GM11168 (cell line): ENCODE data around the gene TXNRD2.

Source experiments
- in situ Hi-C: fragments of 300-500 bp; cut with MboI; formaldehyde crosslinking; loops from one replicate; pipeline ENCODE4 v1.12.0; 2022; ENCODE audit warnings: low sequenced_read_pairs; ENCODE audit not compliant: unreplicated experiment

TXNRD2 gene

DNA sequence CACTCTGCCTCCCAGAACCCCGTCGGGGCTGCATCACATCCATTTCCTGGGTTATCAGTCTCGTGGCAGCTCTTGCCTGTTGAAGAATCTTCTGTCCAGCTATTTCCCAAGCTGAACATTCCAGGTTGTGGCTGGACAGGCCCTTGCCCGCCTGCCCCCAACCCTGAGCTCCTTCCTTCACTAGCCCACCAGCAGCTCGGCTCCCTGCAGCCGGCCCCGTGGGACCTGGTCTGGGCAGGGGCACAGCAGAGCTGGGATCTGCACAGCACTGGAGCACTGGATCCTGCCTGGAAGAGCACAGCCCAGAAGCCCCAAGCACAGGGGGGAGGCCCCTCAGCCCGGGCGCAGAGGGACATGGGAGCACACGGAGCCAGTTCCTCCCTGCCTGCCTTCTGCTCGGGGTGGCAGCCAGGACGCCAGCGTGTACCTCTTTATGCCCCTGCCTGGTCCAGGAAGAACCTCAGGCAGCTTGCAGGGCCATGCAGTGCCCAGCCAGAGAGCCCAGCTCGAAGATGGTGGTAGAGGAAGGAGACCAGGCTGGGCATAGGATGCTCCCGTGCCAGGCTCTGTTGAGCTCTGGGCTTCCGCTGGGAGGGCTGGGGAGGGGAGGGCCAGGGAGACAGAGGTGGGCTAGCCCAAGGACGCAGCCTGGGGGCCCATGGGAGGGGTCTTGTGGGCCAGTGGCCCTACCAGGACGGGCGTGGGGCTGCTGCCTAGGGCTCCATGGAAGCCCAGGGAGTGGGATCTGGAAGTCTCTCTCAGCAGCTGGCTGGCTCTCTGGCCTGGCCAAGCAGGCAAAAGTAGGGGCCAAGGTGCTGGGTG is 70.4 kb downstream of the TXNRD2 start:
- in situ Hi-C loops: no loop called here

DNA sequence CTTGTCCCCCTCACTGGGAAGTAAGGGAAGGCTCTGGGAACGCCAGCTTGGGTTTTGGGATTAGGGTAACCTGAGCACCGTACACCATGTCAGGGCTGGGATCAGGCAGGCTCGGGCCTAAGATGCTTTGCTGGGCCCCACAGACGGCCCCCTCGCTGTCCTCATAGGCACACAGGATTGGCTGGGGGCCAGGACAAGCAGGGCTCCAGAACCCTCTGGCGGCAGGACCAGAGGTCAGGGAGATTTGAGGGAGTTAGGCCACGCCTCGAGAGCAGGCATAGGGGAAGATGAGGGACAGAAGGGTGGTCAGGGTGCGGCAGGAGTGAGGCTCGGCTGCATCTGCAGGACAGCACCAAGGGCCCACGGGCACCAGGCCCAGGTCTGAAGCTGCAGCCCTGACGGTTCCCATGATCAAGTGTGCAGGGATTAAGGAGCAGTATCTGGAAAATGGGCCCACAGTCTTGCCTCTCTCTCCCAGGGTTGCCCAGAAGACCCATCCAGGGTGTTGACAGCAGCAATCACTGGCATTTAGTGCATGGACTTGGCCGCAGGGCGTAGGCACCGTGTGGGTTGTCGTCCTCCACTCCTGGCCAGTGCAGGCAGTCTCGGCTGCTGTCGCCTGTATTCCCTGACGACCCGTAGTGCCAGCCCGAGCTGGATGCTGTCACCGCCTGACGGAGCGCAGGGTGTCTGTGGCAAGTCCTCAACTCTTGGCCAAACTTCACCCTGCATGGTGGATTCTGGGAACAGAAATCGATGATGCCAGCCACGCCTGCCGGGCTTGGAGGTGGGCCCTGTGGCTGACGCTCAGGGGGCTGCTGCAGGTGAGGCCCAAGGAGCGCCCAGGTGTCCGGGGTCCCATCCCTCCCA is 71.2 kb downstream of the TXNRD2 start:
- in situ Hi-C loops: no loop called here

DNA sequence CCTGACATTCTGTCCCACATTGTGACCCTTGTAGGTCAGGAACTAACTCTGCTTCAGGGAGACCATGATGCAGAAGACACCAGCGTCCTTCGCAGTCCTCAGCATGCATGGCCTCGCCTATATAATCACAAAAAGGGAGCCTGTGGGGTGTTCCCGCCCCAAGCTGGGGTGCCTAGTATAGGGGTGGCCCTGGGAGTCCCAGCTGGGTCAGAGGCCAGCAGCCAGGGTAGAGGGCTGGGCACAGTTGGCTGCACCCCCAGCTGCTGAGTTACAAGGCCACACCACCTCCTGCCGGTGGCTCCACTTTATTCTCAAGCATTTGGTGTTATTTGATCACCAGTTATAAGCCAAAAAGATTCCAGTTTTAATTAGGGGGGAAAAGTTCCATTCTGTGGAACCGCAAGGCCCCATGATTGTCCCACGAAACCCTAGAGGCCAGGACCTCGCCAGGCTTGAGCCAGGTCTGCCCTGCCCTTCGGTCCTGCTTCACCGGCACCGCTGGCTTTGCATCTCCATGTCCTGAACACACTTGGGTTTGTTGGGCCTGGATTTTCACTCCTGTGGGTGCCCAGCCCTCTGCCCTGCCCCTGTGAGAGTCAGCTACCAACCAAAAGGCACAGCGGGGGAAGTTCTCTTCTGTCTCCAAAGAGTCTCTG is 72.0 kb downstream of the TXNRD2 start:
- in situ Hi-C loops: no loop called here

DNA sequence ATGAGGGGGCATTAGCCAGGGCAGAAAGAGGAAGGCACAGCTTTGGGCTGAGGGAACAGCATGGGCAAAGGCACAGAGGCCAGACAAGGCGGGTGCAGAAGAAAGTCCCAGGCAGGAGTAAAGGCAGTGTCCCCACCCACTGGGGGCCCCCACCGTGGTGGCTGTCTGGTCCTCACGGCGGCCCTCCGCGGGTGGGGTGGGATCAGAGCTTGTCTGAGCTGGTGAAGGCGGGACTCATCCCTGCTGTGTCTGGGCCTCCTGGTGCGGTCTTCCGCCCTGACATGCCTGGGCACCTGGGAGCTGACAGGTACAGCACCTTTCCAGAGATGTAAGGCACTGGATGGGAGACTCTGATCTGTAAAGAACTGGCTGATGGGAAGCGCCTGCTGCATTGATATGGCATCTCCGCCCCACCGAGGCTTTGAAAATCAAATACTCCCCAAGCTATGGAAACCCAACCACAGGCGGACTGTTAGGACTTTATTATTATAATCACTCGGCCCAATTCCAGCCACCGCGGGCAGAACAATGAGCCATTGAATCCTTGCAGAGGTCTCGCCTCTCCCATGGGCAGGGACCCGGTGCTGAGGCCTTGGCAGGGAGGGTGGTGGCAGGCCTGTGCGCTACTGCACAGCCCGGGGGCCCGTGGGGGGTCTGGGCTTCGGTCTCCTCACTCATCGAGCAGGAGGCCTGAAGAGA is 72.7 kb downstream of the TXNRD2 start:
- in situ Hi-C loops: no loop called here

DNA sequence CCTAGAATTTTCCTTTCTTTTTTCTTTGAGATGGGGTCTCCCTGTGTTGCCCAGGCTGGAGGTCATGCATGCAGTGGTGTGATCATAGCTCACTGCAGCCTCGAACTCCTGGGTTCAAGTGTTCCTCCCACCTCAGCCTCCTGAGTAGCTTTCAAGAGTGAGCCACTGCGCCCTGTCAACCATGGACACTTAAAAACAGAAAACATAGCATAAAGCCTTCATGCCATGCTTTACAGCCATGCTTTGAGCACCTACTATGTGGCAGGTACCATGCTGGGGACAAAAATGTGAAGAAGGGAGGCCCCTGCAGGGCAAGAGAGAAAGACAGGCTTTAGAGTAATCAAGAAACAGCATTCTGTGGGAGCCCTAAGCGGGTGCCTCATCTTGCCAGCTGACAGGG is 73.3 kb downstream of the TXNRD2 start:
- in situ Hi-C loops: no loop called here

DNA sequence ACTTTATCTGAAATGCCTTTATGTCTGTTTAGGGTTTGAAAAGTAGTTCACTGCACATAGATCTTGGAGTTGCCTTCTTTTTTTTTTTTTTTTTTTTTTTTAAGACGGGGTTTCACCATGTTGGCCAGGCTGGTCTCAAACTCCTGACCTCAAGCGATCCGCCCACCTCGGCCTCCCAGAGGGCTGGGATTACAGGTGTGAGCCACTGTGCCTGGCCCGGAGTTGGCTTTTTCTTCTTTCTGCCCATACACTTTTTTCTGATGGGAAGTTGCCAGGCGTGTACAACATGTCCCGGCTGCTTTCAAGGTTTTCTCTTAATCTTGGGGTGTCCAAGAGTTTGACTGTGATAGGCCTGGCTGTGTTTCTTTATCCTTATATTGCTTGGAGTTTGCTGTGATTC is 74.0 kb downstream of the TXNRD2 start:
- in situ Hi-C loops: no loop called here

DNA sequence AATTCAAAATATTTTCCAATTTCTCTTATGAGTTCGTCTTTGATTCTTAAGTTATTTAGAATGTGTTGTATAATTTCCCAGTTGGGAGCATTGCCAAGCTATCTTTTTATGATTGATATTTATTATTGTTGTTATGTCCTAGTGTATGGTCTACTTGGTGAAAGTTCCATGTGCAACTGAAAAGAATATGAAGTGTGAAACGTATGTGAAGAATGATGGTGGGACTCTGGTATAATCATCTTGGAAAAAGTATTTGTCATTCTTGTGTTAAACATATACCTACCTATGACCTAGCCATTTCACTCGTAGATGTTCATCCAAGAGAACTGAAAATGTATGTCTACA is 75.0 kb downstream of the TXNRD2 start:
- in situ Hi-C loops: no loop called here

DNA sequence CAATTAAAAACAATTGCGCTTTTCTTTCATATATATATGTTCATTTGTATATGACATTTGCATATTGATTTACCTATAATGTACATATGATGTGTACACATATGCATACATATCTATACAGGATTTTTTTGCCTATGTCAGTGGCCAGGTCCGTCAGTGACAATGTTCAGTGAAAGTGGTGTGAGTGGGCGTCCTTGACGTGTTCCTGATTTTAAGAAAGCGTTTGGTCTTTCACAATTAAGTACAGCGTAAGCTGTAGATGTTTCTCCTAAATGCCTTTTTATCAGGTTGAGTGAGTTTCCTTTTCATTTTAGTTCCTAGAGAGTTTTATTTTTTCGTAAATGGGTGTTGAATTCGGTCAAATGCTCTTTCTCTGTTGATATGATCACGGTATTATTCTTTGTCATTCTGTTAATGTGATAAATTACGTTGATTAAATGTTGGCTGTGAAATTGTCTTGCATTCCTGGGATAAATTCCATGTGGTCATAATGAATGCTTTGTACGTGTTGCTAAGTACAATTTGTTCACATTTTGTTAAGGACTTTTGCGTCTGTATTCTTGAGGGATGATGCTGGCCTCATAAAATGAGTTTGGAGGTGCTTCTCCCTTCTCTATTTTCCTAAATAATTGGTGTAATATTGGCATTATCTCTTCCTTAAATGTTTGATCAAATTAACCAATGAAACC is 76.3 kb downstream of the TXNRD2 start:
- in situ Hi-C loops: no loop called here

DNA sequence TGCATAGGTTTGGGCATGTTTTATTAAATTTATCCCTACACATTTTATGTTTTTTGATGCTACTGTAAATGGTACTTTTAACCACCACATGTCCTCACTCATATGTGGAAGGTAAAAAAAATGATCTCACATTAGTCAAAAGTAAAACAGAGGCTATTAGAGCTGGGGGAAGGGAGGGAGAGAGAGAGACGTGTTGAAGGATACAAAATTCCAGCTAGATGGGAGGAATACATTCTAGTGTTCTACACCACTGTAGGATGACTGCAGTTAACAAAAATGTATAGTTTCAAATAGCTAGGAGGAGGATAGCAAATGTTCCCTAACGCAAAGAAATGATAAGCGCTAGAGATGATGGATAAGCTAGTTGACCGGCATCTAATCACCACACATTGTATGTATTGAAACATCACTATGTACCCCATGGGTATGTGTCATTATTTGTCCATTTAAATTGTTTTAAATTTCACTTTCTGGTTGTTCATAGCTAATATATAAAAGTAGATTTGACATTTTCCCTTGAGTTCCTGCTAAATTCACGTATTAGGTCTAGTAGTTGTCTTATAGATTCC is 77.0 kb downstream of the TXNRD2 start:
- in situ Hi-C loops: no loop called here

DNA sequence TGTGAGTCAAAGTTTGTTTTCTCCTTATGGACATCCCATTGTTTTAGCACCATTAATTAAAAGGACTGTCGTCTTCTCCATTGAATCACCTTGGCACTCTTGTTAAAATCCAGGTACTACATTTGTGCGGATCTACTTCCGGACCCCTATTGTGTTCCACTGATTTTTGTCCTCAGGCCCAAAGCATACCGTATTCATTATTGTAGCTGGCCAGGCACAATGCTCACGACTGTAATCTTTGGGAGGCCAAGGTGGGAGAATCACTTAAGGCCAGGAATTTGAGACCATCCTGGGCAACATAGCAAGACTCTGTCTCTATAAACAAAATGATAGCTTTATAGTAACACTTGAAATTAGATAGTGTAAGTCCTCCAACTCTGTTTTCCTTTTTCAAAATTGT is 78.0 kb downstream of the TXNRD2 start:
- in situ Hi-C loops: no loop called here

DNA sequence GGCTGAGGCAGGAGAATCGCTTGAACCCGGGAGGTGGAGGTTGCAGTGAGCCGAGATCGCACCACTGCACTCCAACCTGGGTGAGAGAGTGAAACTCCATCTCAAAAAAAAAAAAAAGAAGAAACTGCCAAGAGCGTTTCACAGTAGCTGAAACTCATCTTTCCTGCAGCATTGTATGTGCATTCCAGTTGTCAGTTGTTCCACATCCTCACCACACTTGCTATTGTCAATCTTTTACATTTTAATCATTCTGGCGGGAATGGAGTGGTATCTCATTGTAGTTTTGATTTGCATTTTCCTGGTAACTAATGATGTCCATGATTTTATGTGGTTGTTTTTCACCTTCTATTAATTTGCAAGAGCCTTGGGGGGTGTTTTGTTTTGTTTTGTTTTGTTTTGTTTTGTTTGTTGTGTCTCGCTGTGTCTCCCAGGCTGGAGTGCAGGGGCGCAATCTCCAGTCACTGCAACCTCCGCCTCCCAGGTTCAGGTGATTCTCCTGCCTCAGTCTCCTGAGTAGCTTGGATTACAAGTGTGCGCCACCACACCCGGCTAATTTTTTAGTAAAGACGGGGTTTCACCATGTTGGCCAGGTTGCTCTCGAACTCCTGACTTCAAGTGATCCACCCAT is 78.9 kb downstream of the TXNRD2 start:
- in situ Hi-C loops: no loop called here

DNA sequence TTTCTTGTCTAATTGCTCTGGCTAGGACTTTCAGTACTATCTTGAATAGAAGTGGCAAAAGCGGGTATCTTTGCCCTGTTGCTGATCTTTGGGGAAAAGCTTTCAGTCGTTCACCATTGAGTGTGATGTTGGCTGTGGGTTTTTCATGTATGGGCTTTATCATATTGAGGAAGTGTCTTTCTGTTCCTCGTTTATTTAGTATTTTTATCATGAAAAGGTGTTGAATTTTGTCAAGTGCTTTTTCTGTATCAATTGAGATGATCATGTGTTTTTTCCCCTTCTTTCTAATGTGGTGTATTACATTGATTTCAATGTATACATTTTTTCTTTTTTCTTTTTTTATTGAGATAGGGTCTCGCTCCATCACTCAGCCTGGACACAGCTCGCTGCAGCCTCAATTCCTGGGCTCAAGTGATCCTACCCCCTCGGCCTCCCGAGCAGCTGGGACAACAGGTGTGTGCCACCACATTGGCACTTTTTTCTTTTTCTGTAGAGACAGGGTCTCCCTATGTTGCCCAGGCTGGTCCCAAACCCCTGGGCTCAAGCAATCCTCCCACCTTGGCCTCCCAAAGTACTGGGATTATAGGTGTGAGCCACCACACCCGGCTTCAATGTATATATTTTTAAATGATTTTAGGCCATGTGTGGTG is 81.6 kb downstream of the TXNRD2 start:
- in situ Hi-C loops: no loop called here

DNA sequence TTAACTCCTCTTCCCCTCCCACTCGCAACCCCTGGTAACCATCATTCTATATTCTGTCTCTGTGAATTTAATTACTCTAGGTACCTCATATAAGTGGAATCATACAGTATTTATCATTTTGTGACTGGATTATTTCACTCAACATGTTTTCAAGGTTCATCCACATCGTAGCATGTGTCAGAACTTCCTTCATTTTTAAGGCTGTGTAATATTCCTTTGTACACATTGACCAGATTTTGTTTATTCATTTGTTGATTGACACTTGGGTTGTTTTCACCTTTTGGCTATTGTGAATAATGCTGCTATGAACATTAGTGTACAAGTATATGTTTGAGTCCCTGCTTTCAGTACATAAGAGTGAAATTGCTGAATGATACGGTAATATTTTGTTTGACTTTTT is 84.2 kb downstream of the TXNRD2 start:
- in situ Hi-C loops: no loop called here

DNA sequence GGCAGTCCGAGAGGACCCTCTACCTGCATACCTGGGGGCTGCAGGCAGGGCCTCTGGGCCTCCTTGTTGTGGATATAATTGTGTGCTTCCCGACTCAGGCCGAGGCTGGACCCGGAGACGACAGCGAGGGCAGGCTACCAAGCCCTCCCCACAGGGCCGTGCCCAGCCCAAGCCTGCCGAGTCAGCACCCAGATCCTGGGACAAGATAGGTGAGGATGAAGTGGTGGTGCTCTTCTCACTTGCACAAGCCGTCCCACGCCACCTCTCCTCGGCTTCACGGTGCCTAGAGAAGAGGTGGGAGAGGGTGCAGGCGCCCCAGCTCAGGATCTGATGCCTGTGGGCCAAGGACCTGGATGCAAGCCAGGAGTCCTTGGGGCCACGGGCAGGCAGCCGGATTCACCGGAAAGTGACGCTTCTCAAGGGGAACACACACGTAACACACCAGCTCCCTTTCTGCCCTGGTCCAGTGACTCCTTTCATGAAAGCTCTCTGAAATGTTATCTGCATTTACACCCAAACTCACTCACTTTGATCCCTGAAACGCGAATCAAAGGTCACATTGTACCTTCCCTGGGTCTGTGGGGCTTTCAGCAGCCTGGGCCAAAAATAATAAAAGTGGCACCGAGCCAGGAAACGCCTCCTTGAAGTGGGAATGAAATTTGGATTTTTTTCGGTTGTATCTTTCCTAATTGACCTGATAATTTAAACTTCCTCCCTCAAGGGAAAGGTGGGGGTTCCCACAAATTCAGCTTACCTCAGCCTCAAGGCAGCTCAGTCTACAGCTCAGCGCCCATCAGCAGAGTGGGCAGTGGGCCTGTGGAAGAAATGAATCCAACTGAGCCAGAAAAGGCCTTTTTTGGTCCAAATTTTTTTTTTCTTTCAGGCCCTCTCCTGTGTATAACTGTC is 85.9 kb downstream of the TXNRD2 start:
- in situ Hi-C loops: no loop called here

DNA sequence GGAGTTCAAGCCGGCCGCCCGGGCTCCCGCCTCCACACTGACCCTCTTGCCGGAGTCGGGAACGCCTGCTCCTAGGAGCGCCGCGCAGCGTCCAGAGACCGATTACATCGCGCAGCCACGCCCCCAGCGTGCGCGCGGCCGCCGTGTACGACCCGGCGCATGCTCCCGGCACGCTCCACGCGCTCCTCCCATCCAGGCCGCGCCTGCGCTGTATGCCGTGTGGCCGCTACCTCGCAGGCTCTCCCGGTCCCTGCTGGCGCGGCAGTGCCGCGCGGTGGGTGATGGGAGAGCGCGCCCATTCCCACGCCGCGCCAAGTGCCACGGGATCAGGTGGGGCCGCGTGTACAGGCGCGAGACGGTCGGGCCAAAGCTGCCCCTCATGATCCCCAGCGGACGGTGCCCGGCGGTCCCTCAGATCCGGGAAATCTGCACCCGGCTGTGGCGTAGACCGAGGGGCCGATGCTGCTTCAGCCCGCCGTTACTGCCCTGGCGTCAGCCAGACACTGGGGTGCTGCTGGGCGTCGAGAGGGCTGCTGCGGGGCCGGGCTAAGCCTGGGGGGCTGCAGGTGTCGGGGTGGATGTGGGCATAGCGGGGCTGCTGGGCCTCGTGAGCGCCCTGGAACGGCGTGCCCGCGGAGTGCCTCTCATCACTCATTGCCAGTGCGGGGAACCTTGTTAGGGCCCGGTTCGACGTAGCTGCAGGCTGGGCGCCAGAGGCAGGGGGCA is 86.7 kb downstream of the TXNRD2 start, which contains the start of the genes GNB1L and RTL10:
TSS of gene GNB1L (minus strand) at position 97 of the 726 bp plus-strand sequence. CDS start 33,519 bp downstream, outside the sequence.
TSS of gene RTL10 (minus strand) at position 97 of the 726 bp plus-strand sequence. CDS start 2,613 bp downstream, outside the sequence.
- in situ Hi-C loops: no loop called here

DNA sequence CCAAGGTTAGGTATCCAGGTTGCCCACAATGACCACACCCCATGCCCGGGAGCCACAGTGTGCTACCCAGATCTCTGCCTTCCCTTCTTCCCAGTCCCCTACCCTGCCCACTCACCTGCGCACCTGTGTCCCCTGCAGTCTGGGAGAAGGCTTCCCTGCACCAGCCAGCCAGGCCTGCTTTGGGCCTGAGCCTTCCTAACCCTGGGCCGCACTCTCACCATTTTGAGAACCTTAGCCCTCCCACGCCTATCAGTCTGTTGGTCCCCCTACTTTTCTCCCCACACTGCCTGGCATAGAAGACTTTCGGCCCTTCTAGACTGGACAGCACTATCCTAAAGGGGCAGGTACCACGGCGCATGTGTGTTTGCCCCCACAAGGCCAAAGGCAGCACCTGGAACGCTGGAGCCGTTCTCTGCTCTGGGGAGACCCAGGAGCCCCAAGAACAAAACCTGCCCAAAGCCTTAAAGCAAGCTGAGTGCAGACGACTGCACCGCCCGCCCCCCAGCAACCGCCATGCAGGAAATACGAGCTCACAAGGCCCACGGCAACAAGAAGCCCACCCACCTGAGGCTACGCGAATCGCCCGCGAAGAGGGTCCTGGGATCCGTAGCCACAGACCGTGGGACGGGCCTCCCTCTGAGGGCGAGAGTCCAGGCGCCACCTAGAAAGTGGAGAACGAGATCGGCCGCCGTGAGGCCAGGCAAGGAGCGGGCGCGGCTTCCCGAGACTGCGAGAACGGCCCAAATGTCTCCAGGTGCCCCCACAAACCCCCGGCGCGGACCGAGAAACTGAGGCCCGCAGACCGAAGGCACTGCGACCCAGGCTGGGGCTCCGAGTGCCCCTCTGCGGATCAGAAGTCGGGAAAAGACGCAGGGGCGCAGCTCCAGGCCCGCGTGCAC is 87.5 kb downstream of the TXNRD2 start:
- in situ Hi-C loops: no loop called here
